ENCODE data around the gene MFSD6.
"Not testable (repeated sequence)": the region's sequence is repeated elsewhere in the genome, so short reads cannot be mapped to it uniquely, and the experiment has no call there.

The MFSD6 gene

GRCh38 chr2:190466819-190467446, 58.8 kb downstream of the MFSD6 start:
- DNase-seq (ENCODE audit: low read depth in 2 of 2) = no peak

DNA sequence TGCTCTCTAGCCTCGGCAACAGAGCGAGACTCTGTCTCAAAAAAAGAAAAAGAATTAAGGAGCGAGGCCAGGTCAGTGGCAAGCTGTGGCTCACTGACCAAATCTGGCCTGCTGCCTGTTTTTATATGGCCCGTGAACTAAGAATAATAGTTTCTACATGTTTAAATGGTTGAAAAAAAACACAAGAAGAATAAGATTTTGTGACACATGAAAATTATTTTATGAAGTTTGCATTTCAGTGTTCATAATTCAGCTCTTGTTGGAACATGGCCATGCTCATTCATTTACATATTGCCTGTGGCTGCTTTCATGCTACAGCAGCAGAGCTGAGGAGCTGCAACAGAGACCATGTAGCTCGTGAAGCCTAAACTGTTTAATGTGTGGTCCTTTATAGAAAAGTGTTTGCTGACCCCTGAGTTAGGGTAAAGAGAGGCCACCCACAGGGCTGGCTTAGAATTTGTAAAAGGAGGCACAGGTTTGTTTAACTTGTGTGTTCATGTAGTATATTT, 59.5 kb downstream of the MFSD6 start:
- DNase-seq (ENCODE audit: low read depth in 2 of 2) = no peak

DNA sequence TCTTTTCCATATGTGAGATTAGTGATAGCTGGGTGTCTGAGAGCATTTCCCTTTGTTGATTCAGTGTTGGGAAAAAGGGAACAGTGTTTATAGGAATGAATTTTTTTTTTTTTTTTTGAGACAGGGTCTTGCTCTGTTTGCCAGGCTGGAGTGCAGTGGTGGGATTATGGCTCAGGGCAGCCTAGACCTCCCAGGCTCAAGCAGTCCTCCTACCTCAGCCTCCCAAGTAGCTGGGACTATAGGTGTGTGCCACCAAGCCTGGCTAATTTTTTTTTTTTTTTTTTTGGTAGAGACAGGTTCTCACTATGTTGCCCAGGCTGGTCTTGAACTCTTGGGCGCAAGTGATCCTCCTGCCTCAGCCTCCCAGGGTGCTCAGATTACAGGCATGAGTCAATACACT, 60.2 kb downstream of the MFSD6 start:
- not testable (repeated sequence) for DNase-seq (ENCODE audit: low read depth in 2 of 2)

- DNase-seq (ENCODE audit: low read depth in 2 of 2) = no peak
Observed at GRCh38 chr2:190468814-190469569, 60.8 kb downstream of the MFSD6 start.

GRCh38 chr2:190469771-190470170, 61.6 kb downstream of the MFSD6 start:
- DNase-seq (ENCODE audit: low read depth in 2 of 2) = no peak

GRCh38 chr2:190470256-190470826, 62.2 kb downstream of the MFSD6 start:
- no peak for DNase-seq (ENCODE audit: low read depth in 2 of 2)

DNA sequence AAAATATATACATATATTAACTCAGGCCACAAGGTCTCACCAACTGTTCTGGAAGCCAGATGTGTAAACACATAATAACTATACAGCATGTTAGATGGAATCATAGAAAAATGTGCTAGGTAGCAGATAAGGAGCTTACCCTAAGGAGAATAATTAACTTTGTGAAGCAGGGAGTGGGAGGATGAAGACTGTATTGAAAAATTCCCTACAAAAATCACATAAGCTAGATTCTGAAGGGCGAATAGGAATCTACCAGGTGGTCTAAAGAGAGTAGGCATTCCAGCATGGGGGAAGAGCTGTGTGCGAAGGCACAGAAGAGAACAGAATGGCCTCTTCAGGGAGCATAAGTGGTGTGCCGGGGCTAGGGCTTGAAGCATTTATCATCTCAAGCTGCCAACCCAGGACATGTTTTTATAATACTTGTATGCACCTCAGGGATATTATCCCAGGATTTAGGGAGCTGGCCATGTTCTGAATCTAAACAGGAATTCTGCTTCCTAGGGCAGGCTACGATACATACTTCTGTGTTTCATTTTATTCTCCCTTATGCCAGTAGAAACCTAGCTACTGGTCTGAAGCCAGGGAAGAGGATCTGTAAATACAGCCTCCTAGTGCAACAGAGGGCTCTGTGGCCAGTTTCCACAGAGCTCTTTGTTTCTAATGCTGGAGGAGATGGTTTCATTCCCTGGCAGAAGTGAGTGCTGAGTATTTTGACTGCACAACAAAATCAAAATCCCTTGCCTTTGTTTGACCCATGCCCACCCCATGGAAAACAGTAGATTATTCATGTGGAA, 69.7 kb downstream of the MFSD6 start:
- no peak for DNase-seq (ENCODE audit: low read depth in 2 of 2)

GRCh38 chr2:190478572-190479195, 70.5 kb downstream of the MFSD6 start:
- DNase-seq (ENCODE audit: low read depth in 2 of 2) = no peak

DNA sequence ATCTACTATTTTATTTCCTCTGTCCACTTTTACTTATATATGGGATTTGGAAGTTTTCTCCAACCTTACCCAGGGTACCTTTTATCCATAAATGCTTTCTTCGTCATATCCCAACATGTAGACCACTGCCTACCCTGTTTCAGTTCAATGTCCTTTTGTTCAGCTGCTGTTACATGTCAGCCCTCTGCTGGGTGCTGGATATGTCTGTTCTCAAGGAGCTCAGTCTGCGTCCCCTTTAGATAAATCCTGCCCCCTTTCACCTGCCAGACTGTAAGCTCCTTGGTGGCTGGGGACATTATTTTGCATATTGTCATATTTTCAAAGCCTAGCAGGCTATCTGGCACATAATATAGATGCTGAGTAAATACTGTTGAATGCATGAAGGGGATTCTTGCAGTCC, 73.2 kb downstream of the MFSD6 start:
- no peak for DNase-seq (ENCODE audit: low read depth in 2 of 2)

DNA sequence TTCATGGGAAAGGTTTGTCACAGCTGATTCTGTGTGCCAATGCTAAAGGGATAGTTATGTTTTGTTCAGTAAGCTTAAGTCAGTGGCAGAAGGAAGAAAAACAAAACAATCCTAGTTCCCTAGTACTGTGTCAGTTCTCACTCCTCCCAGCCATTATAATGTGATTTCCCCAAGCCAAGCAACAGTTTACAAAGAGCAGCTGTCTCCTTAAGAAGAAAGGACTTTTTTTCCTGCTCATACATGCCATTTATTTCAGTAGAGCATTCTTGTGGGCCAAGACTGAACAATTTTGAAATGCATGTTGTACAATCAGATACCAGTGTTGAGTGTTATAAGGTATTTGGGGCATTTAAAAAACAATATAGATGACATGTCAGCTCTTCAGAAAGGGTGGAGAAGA, 74.3 kb downstream of the MFSD6 start:
- DNase-seq (ENCODE audit: low read depth in 2 of 2) = no peak

- DNase-seq (ENCODE audit: low read depth in 2 of 2) = no peak
Observed at GRCh38 chr2:190486037-190486623, 78.0 kb downstream of the MFSD6 start.

- no peak for DNase-seq (ENCODE audit: low read depth in 2 of 2)
Observed at GRCh38 chr2:190488516-190489233, 80.5 kb downstream of the MFSD6 start.

GRCh38 chr2:190489475-190489874, 81.3 kb downstream of the MFSD6 start:
- no peak for DNase-seq (ENCODE audit: low read depth in 2 of 2)

DNA sequence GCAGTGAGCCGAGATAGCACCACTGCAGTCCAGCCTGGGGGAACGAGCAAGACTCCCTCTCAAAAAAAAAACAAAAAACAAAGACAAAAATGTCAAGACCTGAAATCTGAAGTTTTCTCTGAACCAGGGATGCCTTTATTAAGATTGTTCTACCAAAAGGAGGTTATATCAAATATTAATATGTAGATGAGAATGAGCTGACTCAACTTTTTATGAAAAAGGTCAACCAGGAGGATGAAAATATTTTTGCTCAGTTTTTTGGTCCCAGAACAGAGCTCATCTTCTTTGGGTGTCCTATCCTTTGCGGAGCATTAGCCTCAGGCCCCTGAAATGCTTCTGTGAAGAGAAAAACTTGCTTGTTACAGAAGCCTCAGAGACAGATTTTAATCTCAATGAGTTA, 82.3 kb downstream of the MFSD6 start:
- DNase-seq (ENCODE audit: low read depth in 2 of 2) = no peak

GRCh38 chr2:190493095-190493494, 84.9 kb downstream of the MFSD6 start:
- DNase-seq (ENCODE audit: low read depth in 2 of 2) = no peak

- DNase-seq (ENCODE audit: low read depth in 2 of 2) = not testable (repeated sequence)
Observed at GRCh38 chr2:190494600-190495227, 86.6 kb downstream of the MFSD6 start.

DNA sequence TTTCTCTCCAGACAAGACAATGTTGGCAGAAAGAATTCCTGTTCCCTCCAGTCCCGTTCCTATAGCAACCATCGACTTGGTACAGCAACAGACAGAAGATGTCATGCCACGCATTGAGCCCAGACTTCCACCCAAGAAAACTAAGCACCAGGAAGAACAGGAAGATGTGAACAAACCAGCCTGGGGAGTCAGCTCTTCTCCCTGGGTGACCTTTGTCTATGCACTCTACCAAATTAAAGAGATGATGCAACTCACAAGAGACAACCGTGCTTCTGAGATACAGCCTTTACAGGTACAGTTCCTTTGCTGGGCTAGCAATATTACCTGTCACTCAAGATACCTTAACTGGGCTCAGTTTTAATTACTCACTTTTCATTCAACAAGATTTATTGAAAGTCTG, 89.3 kb downstream of the MFSD6 start:
- no peak for DNase-seq (ENCODE audit: low read depth in 2 of 2)

- no peak for DNase-seq (ENCODE audit: low read depth in 2 of 2)
Observed at GRCh38 chr2:190499273-190499672, 91.1 kb downstream of the MFSD6 start.

DNA sequence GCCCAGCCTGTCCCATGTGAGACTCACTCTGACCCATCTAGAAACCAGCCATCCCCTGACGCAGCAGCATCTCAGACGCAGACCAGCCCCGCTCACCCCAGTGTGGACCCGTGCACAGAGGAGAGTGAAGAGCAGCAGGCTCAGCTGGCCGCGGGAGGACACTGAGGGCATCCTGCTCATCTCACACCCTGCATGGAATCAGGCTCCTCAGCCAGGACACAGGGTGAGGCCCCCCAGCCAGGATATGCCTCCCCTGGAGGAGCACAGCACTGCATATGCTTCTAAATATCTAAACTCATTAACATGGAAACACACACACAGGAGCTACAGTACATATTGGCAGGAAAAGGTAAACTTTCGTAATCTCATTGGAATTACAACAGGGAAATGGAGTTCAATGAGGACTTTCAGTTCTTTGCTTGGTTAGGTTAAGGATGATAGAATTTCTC, 91.9 kb downstream of the MFSD6 start:
- DNase-seq (ENCODE audit: low read depth in 2 of 2) = no peak

GRCh38 chr2:190501231-190501630, 93.1 kb downstream of the MFSD6 start:
- DNase-seq (ENCODE audit: low read depth in 2 of 2) = no peak
